NB4 (cell line): Measurements from ENCODE around the gene FOXL1.
A peak's percentile ranks its signal among the peaks of the same experiment; 100 is the strongest.

Experiments
- DNase-seq: peaks from one replicate; pipeline ENCODE4 v3.0.0; 2010; ENCODE audit warnings: low read depth
- H3K4me3 ChIP-seq: one replicate; pipeline ENCODE4 v1.5.1; 2011; ENCODE audit warnings: mild to moderate bottlenecking, low read depth, low read length, moderate library complexity
- CTCF ChIP-seq: IDR thresholded peaks from one replicate; pipeline ENCODE4 v1.5.1; 2012; ENCODE audit warnings: low read depth, low read length
- MAX ChIP-seq: IDR thresholded peaks from 2 replicates; pipeline ENCODE4 v1.6.1; 2011; ENCODE audit warnings: low read depth, low read length
- MYC ChIP-seq: IDR thresholded peaks from 2 replicates; pipeline ENCODE4 v1.6.1; 2011; ENCODE audit warnings: low read depth, low read length
- POLR2A ChIP-seq: IDR thresholded peaks from 2 replicates; pipeline ENCODE4 v1.6.1; 2011; ENCODE audit warnings: mild to moderate bottlenecking; ENCODE audit not compliant: insufficient read length; ENCODE audit errors: extremely low read depth

Gene FOXL1

GRCh38 chr16:86601356-86601755 is 23.0 kb downstream of the FOXL1 start:
- no peak for DNase-seq
- TF ChIP-seq MAX: no peak
- TF ChIP-seq CTCF: no peak
- TF ChIP-seq POLR2A: no peak
- no peak overlapping the region for H3K4me3 ChIP-seq

- no peak for DNase-seq
- TF ChIP-seq CTCF (no peak), MAX (no peak)
- H3K4me3 ChIP-seq: no peak overlapping the region
These were observed 24.2 kb downstream of the FOXL1 start for GRCh38 chr16:86602521-86602920.

- H3K4me3 ChIP-seq: peak overlapping the region; percentile 34
- TF ChIP-seq MYC (no peak), MAX (no peak), POLR2A (no peak), CTCF (no peak)
- peak; percentile 16 for DNase-seq
These were observed 26.3 kb downstream of the FOXL1 start for GRCh38 chr16:86604436-86605193.

- no peak for DNase-seq
- no peak for TF ChIP-seq MYC
- TF ChIP-seq MAX: no peak
- no peak for TF ChIP-seq CTCF
- no peak for TF ChIP-seq POLR2A
- no peak overlapping the region for H3K4me3 ChIP-seq
These were observed 27.6 kb downstream of the FOXL1 start for GRCh38 chr16:86605950-86606349.

- TF ChIP-seq CTCF (no peak), MAX (no peak), MYC (no peak), POLR2A (no peak)
- H3K4me3 ChIP-seq: no peak overlapping the region
- DNase-seq: no peak
These were observed 30.0 kb downstream of the FOXL1 start for GRCh38 chr16:86608301-86608747.

- no peak for DNase-seq
- no peak for TF ChIP-seq POLR2A
- H3K4me3 ChIP-seq: no peak overlapping the region
These were observed 30.8 kb downstream of the FOXL1 start for GRCh38 chr16:86609115-86609514.
